DMS 273 treated with DMSO at 0.1 percent for 48 hours (cell line): ENCODE data around the gene POU5F1.

Experiments used
- DNase-seq: peaks from one replicate; lab custom pipeline; 2025; lab: John Stamatoyannopoulos, UW

Gene POU5F1

DNA sequence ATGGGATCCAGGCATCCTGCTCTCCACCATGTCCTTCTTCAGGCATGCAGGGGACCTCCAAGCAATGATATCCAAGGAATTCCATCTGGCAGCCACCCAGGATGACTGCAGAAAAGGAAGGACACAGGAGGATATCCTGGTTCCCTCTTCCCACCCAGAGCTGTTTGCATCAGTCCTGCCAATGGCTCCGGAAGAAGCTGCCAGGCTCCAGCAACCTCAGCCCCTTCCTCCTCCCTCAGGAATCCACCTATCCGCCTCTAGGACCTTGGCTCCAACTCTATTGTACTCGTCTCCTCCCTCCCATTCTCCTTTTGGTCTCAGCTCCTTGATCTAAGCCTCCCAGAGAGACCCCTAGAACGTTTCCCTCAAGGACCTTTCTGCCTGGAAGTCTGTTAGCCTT, 30.9 kb downstream of the POU5F1 start:
- no peak for DNase-seq

DNA sequence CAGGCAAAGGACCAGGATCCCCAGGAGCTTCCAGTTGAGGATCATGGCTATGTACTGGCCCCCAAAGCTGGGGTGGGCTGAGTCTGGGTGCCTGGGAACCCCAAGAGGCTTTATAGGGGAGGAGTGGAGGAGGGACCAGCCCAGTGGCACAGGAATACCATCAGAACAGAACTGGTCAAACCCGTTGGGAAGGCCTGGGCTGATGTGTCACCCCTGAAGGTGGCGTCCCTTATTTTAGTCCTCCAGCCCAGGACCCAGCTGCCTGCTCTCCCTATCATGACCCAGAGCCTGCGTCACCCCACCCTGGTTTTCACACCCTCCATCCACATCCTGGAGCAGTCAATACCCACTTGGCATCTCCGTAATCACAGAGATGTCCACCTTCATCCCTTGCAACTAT, 31.5 kb downstream of the POU5F1 start, which contains the start of gene PSORS1C2:
PSORS1C2 (minus strand) TSS at position 85 of the 400 bp plus-strand sequence; CDS start at position 45, 40 bp downstream.
- DNase-seq, result no peak

DNA sequence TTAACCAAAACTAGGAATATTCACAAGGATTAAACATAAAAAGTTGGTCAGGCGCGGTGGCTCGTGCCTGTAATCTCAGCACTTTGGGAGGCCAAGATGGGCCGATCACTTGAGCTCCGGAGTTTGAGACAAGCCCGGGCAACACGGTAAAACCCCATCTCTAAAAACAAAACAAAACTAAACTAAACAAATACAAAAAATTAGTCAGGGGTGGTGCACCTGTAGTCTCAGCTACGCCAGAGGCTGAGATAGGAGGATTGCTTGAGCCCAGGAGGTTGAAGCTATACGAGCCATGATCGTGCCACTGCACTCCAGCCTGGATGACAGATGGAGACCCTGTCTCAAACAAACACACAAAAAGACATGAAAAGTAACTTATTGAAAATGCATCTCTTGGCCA, 34.8 kb downstream of the POU5F1 start:
- DNase-seq, result no peak

DNA sequence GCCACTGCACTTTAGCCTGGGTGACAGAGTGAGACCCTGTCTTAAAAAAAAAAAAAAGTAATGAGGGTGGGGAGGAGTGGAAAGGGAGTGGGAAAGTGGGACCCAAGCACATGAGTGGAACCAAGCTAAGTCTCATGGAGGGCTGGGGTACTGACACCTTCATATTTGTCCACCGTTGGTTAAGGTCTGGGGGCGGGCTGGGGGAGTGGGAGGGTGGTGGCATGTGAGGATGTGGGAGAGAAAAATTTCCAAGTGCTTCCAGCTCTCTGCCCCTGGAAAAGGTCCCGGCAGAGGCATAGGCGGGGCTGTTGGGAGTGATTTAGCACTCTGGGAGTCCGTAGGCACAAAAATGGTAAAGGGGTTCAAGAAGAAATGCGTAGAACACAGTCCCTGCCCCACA, 37.7 kb downstream of the POU5F1 start:
- no peak for DNase-seq

DNA sequence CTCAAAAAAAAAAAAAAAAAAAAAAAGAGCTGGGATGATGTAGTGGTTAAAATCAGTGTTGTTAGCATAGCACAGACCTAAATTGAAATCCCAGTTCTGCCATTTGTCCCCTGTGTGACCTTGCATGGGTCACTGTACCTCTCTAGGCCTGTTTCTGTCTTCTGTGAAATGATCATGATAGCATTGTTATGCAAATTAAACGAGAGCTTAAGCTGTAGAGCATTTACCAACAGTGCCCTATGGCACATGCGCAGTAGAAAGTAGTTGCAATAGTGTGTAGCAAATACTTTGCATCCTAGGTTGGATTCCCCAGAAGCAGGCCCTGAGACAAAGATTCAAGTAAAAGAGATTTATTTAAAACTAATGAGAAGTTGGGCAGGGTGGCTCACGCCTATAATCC, 38.9 kb downstream of the POU5F1 start:
- DNase-seq, result no peak

DNA sequence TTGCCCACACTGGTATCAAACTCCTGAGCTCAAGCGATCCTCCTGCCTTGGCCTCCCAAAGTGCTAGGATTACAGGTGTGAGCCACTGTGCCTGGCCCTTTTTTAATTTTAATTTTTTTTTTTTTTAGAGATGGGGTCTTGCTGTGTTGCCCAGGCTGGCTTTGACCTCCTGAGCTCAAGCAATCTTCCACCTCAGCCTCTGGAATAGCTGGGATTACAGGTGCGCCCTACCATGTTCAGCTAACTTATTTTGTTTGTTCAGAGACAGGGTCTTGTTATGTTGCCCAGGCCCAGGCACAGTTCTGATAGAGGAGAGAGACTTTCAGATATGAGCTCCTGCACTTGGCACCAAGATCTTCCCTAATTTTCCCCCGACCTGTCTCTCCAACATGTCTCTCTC, 39.7 kb downstream of the POU5F1 start:
- DNase-seq, result no peak

DNA sequence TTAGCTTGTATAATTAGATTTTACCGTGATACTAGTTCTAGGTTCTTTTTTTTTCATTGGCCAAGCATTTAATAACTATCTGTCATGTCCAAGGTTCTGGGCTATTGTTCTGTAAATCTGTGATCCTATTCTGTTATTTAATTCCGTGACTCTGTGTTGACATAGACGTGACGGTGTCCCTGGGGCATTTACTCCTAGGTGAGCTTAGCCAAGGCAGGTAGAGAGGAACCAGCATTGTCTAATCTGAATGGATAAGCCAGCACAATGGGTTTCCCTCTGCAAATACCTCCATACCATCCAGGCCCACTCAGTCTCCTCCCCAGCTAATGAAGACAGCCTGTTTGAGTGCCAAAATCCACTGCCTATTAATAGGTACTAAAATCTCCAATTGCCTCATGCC, 41.4 kb downstream of the POU5F1 start:
- DNase-seq, result no peak

DNA sequence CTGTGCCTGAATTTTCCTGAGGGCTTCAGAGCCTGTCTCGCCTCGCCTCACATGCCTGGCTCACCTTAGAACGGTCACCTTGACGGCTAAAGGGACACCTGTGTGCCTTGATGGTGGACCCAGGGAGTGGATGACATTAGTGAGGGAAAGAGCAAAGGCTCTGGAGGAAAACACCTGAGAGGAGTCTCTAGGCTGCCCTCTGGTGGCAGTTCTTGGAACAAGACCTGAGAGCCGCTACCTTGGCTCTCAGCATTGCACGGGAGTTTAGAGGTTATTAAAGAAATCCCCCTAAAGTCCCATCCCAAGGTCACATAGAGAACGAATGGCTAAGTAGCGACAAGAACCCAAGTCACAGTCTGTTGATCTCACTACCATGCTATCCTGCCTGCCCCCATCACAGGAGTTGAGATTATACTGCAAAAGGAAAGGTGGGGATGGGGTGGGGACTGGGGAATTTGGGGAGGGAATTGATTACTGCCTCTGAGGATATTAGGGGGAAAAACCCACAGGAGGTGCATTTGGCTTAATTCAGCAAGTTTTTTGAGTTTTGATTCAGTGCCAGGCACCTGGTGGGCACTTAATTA, 42.3 kb downstream of the POU5F1 start:
- no peak for DNase-seq

DNA sequence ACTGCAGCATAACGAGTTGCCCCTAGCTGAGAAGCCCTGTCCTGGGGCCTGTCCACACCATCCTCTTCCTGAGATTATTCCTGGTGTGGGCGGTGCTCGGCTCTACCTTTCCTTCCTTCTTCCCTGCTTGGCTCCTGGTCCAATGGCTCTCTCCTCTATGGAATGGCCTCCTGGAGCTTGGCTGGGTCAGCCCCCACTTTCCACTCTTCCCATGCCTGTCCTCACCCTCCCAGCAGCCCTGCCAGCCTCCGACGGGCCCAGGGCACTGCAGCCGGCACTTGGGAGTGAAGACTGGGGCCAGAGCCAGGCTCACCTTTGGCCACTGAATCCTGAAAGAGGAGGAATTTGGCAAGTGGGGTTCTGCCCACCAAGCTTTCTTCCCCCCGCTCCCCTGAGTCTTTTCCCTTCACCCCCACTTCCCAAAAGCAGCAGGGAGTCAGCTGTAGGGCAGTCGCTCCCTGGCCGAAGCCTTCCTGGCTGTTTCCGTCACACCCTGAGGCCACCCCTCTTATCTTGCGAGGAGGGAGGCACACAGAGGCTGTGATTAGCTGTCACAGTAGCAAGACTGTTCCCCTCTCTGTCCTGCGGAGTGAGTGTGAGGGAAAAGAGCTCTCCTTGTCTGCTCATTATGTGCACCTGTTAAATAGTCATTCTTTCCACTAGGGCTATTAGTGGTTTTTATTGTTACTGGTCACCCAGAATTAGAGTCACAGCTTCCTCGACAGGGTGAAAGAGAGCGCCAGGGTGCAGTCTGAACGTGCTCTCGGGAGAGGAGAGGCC, 43.9 kb downstream of the POU5F1 start:
- no peak for DNase-seq

DNA sequence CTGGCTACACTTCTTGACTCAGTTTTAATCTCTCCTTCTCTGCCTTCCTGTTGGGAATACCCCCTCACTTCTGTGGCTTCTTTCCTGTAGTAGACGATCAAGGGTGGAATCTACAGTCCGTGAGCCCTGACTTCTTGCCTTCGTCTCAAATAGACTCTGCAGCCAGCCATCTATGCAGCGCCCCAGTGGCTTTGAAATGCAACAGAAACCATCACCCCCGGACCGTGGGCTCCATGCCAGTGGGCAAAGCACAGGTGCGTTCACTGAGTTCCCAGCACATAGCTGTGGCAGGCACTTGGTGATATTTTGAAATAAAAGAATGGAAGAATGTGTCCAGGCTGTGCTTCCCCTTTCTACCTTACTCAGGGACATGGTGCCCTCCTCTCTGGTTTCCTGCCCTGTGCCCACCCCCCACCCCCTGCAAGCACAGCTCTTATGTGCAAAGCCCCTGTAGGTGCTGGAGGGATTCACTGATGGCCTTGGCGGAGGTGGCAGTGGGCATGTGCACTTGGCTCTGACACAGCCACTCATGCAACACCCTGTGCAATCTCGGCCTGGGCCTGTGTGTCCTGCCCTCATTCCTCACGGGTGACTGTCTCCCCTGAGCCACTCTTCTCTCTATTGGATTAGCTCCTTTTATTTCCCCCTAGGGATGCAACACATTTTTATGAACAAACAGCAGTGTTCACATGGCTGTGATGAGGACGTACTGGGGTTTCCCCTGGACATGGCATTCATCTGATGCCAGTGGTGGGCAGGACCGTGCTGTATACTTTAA, 44.7 kb downstream of the POU5F1 start:
- DNase-seq, result no peak

DNA sequence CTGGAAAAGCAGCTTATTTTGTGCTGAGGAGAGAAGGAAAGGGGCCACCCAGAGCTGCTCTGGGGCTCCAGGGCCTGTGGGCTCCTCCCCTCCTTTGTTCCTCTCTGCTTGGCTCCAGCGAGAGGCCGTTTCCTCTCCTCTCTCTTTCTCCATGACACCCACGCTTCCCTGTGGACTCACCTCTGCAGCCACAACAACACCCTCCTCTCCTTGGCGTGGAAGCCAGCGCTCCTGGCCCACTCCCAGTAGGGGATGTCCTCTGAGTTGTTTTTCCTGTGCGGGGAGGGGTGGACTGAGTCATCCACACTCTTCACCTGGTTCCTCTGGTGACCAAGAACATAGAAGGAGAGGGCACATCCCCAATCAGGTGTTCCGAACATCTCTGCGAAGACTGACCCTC, 45.3 kb downstream of the POU5F1 start:
- no peak for DNase-seq

DNA sequence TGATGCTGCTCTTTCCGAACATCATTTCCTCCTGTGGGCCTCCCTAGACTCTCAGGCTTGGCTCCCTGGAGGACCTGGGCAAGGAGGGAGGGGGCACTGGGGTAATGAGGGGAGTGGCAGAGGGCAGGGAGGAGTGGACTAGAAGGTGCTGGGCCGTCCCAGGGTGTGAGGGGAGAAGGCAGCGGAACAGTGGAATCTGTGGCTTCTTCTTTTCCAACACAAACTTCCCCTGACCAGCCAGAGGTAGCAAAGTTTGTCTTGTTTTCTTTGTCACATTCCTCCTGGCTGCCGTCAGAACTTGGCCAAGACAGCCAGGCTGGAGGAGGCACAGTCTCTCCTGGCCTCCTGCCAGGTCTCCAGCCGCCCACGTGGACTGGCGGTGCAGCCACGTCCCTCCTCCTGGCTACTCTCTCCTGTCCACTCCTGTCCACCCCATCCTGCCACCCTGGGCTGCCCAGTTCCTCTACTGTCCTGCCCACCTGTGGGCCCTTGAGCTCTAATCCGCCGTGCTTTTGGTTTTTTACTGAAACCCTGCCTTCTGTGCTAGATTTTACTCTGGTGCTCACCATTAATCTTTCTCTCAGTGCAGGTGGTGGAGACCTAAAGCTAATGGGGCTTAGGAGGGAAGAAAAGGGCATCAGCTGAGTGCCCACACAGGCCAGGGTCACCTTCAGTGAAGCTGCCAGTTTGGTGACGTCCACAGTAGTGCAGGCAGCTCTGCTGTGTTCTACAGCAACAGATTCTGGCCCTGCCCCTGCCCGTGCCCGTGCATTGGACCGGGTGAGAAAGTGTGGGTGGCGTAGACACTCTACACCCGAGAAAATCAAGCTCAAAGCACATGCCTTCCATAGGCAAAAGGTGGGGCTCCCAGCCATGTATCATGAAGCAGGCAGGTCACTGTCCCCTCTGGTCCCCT, 47.4 kb downstream of the POU5F1 start:
- DNase-seq, result no peak

DNA sequence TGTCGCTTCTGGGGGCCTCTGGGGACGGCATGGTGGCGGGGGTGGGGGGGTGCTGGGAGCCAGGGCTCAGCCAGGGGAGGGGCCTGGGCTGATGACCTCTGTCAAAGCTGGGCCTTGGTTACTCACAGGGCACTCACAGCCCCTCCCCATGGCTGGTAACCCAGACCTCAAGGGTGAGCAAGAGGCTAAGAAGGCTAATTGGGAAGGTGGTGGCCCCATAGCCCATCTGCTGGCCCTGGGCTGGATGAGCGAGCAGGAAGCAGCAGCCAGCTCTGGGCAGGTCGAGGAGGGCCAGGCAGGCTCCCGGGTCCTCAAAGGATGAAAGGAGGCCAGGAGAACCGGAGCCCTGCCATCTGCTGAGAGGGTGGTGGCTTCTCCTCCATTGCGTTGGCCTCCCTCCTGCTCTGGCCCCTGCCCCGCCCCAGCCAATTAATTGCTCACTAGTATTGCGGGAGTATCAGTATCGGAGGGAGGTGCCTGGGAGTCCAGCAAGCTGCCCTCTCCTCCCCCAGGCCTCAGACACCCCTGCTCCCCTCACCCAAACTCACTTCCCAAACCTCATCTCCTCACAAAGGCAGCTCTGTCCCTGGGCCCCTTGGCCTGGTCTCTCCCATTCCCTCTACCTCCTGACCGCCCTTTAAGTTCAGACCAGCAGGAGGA, 49.2 kb downstream of the POU5F1 start:
- DNase-seq, result no peak

DNA sequence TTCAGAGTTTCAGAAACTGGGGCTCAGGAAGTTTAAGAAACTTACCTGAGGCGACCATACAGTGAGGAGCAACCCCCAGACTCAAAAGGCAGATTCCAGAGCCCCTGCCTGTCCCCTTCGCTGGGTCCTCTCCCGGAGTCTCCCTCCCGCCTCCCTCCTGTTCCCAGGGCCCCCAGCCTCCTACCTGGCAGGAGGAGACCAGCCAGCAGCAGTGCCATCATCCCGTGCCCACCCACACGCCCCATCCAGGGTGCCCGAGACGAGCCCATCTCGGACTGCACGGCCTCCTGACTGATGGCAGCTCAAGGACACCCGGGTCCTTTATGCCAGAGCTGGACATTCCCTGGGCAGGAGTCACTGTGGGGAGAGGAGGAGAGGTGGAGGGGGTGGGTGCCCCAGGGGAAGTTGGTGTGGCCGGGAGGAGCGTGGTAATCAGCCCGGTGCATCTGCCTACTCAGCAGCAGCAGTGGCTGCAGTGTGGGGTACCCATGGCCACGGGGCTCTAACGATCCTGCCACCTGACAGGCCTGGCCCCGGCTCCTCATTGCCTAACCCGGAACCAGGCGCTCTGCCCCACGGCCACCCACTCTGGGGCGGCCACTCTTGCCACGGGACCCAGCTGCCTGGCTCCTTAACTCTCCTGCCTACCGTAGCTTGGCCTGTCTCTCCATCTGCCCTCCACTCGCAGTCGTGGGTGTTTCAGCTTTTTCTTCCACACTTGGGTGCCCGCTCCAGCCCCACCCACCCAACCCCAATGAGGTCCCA, 50.1 kb downstream of the POU5F1 start, which contains the start of gene CDSN:
CDSN (minus strand) TSS at position 296 of the 765 bp plus-strand sequence; CDS start at position 269, 27 bp downstream.
- no peak for DNase-seq

DNA sequence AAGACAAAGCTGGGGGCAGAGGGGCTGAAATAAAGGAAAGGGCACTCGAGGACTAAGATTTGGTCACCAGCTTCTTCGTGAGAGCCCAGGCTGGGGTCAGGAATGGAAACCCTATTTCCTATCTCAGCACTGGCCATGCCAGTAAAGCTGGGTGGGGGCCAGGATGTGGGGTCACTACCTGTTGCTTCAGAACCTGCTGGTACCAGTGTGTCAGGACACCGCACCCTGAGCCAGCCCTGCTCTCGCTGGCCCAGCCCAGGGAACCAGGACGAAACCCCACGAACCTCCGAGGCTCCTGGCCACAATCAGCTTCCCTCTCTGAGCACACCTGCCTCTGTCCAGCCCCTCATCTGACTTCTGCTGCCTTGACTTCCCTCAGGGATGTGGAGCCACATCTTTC, 52.3 kb downstream of the POU5F1 start:
- DNase-seq, result no peak

DNA sequence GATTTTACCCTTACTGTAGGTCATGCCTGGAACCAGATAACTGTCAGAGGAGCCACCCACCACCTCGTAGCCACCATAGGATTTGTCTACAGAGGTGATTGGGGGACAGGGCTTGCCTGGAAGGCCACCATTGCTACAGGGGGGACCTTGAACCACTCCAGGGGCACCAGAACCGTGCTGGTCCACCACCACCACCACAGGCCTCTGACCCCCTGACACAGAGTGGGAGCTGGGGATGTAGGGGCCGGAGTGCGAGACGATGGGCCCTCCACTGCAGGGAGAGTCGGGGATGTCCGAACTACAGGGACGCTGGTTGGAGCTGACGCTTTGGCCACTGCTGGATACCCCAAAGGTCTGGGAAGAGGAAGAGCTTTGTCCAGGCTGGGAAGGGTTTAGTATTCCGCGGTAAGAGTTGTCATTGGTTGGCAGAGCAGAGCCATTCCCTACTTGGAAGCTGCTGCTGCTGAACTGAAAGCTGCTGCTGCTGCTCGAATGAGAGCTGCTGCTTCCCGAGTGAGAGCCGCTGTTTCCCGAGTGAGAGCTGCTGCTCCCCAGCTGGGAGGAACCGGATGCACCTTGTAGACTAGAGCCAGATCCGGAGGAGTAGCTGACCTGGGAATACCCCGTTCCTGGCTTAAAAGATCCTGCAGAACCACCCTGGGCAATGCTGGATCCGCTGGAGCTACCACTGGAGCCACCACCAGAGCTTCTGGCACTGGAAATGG, 53.7 kb downstream of the POU5F1 start:
- DNase-seq, result no peak

DNA sequence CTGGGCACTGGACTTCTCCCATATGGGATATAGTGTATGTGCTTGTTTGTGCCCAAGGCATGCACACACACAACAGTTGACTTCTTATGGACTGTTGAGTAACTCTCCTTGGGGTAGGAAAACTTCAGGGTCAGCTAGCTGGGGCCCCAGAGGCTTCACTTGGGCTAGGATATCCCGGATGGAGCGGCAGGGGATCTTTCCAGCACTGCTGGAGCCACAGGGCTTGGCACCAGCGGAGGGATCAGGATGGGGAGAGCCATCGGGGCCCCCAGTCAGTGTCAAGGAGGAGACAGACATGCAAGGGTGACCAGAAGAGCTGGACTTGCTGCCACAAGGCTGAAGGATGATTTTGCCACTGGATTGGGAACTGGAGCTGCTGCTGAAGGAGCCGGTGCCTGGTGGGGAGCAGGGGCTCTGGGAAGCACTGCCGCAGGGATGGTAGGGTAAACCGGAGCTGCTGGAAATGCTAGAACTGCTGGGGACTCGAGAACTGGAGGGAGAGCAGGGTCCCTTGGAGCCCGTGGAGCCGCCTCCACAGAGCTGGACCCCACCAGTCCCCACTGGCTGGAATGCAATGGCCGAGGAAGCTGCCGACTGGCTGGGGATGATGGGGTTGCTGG, 54.4 kb downstream of the POU5F1 start:
- DNase-seq, result no peak

DNA sequence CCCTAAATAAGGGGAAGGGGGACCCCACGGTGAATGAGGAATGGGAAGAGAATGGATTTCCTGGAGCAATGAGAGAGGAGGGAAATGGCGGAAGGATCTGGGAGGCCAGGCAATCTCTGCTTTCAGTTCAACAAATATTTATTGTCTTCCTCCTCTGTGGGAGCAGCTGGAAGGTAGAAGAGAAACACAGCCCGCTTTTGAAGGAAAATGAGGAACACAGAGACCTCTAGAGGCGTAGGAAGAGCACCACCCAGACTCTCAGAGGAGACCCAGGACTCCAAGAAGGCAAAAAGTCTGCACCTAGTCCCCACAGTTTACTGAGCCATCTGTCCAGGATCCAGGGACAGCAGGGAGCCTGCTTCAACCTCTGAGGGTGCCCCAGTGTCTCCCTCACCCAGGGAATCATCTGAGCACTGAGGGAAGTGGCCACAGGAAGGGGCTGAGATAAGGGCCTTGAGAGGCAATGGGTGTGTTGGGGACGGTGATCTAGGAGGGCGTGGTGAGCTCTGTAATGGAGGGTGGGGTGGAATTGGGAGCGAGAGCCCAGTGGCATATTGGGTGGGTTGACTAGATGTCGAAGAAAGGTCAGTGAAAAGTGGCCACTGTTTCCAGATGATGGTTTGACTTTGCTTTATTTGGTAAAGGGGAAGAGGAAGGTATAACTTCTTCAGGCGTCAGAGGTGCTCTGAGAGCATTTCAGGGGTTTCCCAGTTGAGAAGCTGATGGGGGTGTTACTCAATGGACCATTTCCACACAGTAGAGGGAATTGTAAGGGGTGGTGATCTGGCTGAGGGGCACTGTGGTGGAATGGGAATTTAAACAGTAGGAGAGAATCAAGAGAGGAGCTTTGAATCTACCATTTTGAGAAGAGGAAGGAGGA, 55.3 kb downstream of the POU5F1 start:
- no peak for DNase-seq

DNA sequence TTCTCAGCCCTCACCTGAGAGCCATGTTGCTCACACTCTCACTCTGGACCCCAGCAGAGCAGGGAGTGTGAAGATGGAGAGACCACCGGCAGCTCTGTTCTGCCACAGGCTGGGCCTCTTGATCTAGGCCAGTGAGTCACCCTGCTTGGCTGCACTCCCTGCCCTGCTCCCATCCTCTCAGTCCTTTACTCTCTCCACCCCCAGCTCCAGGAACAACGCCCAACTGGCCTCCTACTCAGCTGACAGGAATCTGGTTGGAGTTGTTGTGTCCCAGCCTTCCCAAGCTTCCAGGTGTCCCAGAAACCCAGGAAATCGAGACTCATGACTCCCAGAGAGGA, 56.0 kb downstream of the POU5F1 start, which contains the start of gene PSORS1C1:
PSORS1C1 (plus strand) TSS at position 260 of the 338 bp plus-strand sequence. CDS start 14,833 bp downstream, outside the sequence.
- no peak for DNase-seq
